Activated T-cell treated with anti-CD3 and anti-CD28 coated beads, Interleukin-2, amount 50 U/mL, for 1 hour (primary cell): ENCODE measurements around the gene ARHGAP10.

ENCODE experiments used
- DNase-seq: peaks from one replicate; pipeline ENCODE4 v3.0.0-alpha.2; 2020

The ARHGAP10 gene

GRCh38 chr4:147830987-147831386 lies 99.1 kb downstream of the ARHGAP10 start:
- no peak for DNase-seq

- no peak for DNase-seq
Measured at GRCh38 chr4:147831551-147832171, 99.8 kb downstream of the ARHGAP10 start.

- no peak for DNase-seq
Measured at GRCh38 chr4:147833254-147833653, 101.4 kb downstream of the ARHGAP10 start.

- no peak for DNase-seq
Measured at GRCh38 chr4:147833741-147834140, 101.9 kb downstream of the ARHGAP10 start.

GRCh38 chr4:147834480-147834879 lies 102.6 kb downstream of the ARHGAP10 start:
- no peak for DNase-seq

GRCh38 chr4:147836807-147837206 lies 104.9 kb downstream of the ARHGAP10 start:
- DNase-seq = no peak

- no peak for DNase-seq
Measured at GRCh38 chr4:147837435-147837834, 105.5 kb downstream of the ARHGAP10 start.

GRCh38 chr4:147837854-147838253 lies 106.0 kb downstream of the ARHGAP10 start:
- no peak for DNase-seq

- DNase-seq = no peak
Measured at GRCh38 chr4:147839200-147839599, 107.3 kb downstream of the ARHGAP10 start.

GRCh38 chr4:147839663-147840062 lies 107.8 kb downstream of the ARHGAP10 start:
- no peak for DNase-seq

- DNase-seq = no peak
Measured at GRCh38 chr4:147840838-147841738, 109.2 kb downstream of the ARHGAP10 start.

- no peak for DNase-seq
Measured at GRCh38 chr4:147842573-147842972, 110.7 kb downstream of the ARHGAP10 start.

- DNase-seq = no peak
Measured at GRCh38 chr4:147843162-147843561, 111.3 kb downstream of the ARHGAP10 start.

- no peak for DNase-seq
Measured at GRCh38 chr4:147844781-147845180, 112.9 kb downstream of the ARHGAP10 start.

GRCh38 chr4:147846318-147847155 lies 114.6 kb downstream of the ARHGAP10 start:
- DNase-seq = no peak

- DNase-seq = no peak
Measured at GRCh38 chr4:147847751-147848590, 116.1 kb downstream of the ARHGAP10 start.

GRCh38 chr4:147848634-147849033 lies 116.7 kb downstream of the ARHGAP10 start:
- DNase-seq = no peak

GRCh38 chr4:147851135-147851534 lies 119.2 kb downstream of the ARHGAP10 start:
- DNase-seq = no peak

GRCh38 chr4:147853706-147854105 lies 121.8 kb downstream of the ARHGAP10 start:
- DNase-seq = no peak

GRCh38 chr4:147854154-147854553 lies 122.3 kb downstream of the ARHGAP10 start:
- no peak for DNase-seq

GRCh38 chr4:147855571-147856009 lies 123.7 kb downstream of the ARHGAP10 start:
- no peak for DNase-seq

- no peak for DNase-seq
Measured at GRCh38 chr4:147860960-147861359, 129.1 kb downstream of the ARHGAP10 start.
